Esophagus squamous epithelium (tissue), 5 donors: ENCODE measurements around the gene TPCN2. TPM values are rescaled to one million over a fixed set of nuclear protein-coding genes. Genes with fewer than 3 reads are reported as not detected.

Experiments
- DNase-seq: peaks from one replicate; lab custom pipeline; 2025; lab: John Stamatoyannopoulos, UW
- H3K27ac ChIP-seq, 4 donors: fragments of 200-600 bp; sonication (generic); one replicate each; pipeline ENCODE4 v1.5.1; 2016 to 2019; ENCODE audit warnings: mild to moderate bottlenecking in 1 of 4
- H3K27me3 ChIP-seq, 4 donors: fragments of 200-600 bp; sonication (generic); 1 replicate in 3 of 4; 2 replicates in 1 of 4; pipeline versions ENCODE4 v1.5.1 to v1.6.0; 2017 to 2021; ENCODE audit warnings: antibody characterized with exemption in 1 of 4
- H3K36me3 ChIP-seq, 3 donors: fragments of 200-600 bp; sonication (generic); one replicate each; pipeline ENCODE4 v1.5.1; 2016 to 2019
- H3K4me1 ChIP-seq, 3 donors: fragments of 200-600 bp; sonication (generic); one replicate each; pipeline ENCODE4 v1.5.1; 2017 to 2019
- H3K4me3 ChIP-seq, 4 donors: fragments of 200-600 bp; sonication (generic); 1 replicate in 3 of 4; 2 replicates in 1 of 4; pipeline ENCODE4 v1.5.1; 2016 to 2019; ENCODE audit warnings: mild to moderate bottlenecking in 2 of 4, moderate library complexity in 1 of 4
- H3K9me3 ChIP-seq, 3 donors: fragments of 200-600 bp; sonication (generic); one replicate each; pipeline ENCODE4 v1.5.1; 2016 to 2019
- POLR2A ChIP-seq, 4 donors: fragments of 450-650 bp; IDR thresholded peaks; one replicate each; pipeline ENCODE4 v1.6.1; 2017; ENCODE audit warnings: antibody characterized with exemption in 4 of 4, mild to moderate bottlenecking in 4 of 4, moderate library complexity in 3 of 4
- WGBS, 2 donors: methylation state at CpG; one replicate each; pipeline ENCODE4 v1.1.5; 2018; 5-methylcytosine and 5-hydroxymethylcytosine counted together
- intact Hi-C: fragments of 100-400 bp; cut with DNase I; formaldehyde crosslinking; loops from one replicate; pipeline ENCODE4 v1.15.0; 2022
- total RNA-seq, 4 donors: library from RNA; depleted of rRNA; stranded (reverse); fragments of >200 nt; gene quantifications; one replicate each; pipeline ENCODE4 v1.1.0, GENCODE V29; 2016
- TF ChIP-seq, protein P1 (sequence below), 6 experiments: fragments of 450-650 bp in 4 of 6; fragments of 200-600 bp in 2 of 6; sonication (generic) in 2 of 6; IDR thresholded peaks; one replicate each; pipeline ENCODE4 v1.5.1; 2016 to 2019; ENCODE audit warnings: antibody characterized with exemption in 6 of 6, mild to moderate bottlenecking in 4 of 6, moderate library complexity in 4 of 6
- donor health status: DM: yes; HTN: yes; CAD: no.

TPCN2 gene
- total RNA-seq, 4 donors from 2014 or later: 7.9 to 12.0 (median 9.1) TPM

DNA sequence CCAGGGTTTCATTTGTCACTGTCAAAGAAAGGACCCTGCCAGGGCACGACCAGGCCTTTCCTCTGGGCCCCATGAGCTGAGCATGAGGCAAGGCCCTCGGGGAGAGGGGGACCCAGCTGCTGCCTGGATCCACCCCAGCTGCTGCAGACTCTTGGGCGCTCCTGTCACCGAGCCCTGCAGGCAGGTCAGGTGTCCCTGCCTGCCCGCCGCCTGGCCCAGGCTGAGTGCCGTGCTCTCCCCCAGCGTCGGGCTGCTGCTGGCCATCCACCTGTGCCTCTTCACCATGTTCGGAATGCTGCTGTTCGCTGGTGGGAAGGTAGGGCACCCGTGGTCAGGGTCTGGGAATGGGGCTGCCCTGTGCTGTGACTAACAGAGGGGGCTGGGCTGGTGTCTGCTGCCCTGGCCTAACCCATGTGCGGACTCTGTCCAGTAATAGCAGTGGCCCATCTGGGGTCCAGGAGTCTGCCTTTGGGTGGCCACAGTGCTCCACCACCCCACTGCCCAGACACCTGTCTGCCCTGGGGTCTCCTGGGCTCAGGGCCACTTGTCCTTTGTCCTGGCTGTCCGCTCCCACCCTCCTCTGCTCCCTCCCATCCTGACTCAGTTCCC lies 15.0 kb downstream of the TPCN2 start:
- no peaks in the 10 kb centered on the region for H3K9me3 ChIP-seq
- no peak for TF ChIP-seq POLR2A (IDR thresholded peaks at IDR 0.05)
- TF ChIP-seq, protein P1, sequence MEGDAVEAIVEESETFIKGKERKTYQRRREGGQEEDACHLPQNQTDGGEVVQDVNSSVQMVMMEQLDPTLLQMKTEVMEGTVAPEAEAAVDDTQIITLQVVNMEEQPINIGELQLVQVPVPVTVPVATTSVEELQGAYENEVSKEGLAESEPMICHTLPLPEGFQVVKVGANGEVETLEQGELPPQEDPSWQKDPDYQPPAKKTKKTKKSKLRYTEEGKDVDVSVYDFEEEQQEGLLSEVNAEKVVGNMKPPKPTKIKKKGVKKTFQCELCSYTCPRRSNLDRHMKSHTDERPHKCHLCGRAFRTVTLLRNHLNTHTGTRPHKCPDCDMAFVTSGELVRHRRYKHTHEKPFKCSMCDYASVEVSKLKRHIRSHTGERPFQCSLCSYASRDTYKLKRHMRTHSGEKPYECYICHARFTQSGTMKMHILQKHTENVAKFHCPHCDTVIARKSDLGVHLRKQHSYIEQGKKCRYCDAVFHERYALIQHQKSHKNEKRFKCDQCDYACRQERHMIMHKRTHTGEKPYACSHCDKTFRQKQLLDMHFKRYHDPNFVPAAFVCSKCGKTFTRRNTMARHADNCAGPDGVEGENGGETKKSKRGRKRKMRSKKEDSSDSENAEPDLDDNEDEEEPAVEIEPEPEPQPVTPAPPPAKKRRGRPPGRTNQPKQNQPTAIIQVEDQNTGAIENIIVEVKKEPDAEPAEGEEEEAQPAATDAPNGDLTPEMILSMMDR (IDR thresholded peaks at IDR 0.05): no peak
- DNase-seq: no peak
- H3K36me3 ChIP-seq: peaks cover 22 to 86% (median 22%) of the 10 kb centered on the region in 3 donors
- H3K27ac ChIP-seq: no peak overlapping the region
- H3K4me3 ChIP-seq: no peak overlapping the region
- WGBS, 2 donors: 89 to 100% methylated on average over 1 to 8 of the region's 14 CpGs
- H3K27me3 ChIP-seq: no peaks in the 10 kb centered on the region
- intact Hi-C loops: no loop called here
- peaks cover 0 to 21% (median 0%) of the 10 kb centered on the region in 3 donors for H3K4me1 ChIP-seq

DNA sequence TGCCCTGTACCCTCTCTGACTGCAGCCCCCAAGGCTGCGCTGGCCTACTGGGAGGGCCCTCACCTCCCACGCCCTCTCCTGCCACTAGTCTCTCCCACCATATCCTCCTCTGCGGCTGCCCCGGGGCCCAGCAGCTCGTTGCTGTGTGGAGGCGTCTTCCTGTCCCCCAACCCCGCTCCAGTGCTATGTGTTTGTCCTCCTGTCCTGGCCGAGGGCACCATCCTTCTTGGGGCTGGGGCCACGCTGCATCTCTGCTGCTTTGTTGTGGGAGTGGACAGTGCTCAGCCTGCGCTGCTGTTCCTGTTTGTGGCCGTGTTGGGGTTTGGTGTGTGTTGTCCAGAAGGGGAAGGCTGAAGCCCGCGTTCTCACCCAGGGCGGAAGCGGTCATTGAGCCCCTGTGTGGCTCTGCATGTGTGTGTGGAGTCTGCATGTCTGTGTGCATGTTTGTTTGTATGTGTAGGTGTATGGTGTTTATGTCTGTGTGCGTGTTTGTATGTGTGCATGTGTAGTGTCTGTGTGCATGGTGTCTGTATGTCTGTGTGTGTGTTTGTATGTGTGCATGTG lies 15.7 kb downstream of the TPCN2 start:
- Histone ChIP-seq H3K27me3 (no peaks in the 10 kb centered on the region), H3K27ac (no peak overlapping the region), H3K4me3 (no peak overlapping the region), H3K9me3 (no peaks in the 10 kb centered on the region), H3K4me1 (peaks cover 0 to 21% (median 0%) of the 10 kb centered on the region in 3 donors), H3K36me3 (peaks cover 16 to 79% (median 22%) of the 10 kb centered on the region in 3 donors)
- TF ChIP-seq, protein P1 (IDR thresholded peaks at IDR 0.05): no peak
- no peak for TF ChIP-seq POLR2A (IDR thresholded peaks at IDR 0.05)
- intact Hi-C loops: no loop called here
- DNase-seq: no peak
- WGBS, 2 donors: 54 to 81% methylated on average over 4 to 16 of the region's 16 CpGs

DNA sequence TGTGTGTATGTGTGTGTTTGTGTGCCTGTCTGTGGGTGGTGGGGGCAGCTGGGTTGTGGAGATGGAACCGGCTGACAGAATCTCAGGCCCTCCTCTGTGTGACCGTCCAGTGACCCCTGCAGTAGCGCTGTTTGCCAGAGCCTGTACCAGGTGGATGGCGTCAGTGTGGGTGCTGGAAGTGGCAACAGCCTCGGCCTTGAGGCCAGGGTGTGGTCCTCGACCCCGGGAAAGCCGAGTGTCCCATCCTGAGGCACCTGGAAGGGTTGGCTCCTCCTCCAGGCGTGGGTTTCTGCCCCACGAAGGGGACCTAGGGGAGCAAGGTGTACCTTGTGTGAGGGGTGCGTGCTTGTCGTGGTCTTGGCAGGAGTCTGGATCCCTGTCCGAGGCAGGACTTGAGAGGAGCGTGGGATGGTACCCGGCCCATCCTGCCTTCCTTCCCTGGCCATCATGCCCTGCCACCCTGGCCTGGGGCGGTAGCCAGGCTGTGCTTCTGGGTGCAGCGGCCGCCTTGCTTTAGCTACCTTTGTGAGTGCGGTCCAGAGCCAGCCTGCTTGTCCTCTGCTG lies 16.5 kb downstream of the TPCN2 start:
- 80 to 83% methylated on average over 1 of the region's 19 CpGs for WGBS, 2 donors
- intact Hi-C loops: no loop called here
- peaks cover 0 to 21% (median 0%) of the 10 kb centered on the region in 3 donors for H3K4me1 ChIP-seq
- no peak for DNase-seq
- TF ChIP-seq POLR2A (IDR thresholded peaks at IDR 0.05): no peak
- TF ChIP-seq, protein P1 (IDR thresholded peaks at IDR 0.05): no peak
- peaks cover 14 to 78% (median 22%) of the 10 kb centered on the region in 3 donors for H3K36me3 ChIP-seq
- H3K4me3 ChIP-seq: no peak overlapping the region
- no peaks in the 10 kb centered on the region for H3K27me3 ChIP-seq
- H3K9me3 ChIP-seq: no peaks in the 10 kb centered on the region
- peak overlapping the region in 1 of 4 donors; percentile 25 for H3K27ac ChIP-seq

DNA sequence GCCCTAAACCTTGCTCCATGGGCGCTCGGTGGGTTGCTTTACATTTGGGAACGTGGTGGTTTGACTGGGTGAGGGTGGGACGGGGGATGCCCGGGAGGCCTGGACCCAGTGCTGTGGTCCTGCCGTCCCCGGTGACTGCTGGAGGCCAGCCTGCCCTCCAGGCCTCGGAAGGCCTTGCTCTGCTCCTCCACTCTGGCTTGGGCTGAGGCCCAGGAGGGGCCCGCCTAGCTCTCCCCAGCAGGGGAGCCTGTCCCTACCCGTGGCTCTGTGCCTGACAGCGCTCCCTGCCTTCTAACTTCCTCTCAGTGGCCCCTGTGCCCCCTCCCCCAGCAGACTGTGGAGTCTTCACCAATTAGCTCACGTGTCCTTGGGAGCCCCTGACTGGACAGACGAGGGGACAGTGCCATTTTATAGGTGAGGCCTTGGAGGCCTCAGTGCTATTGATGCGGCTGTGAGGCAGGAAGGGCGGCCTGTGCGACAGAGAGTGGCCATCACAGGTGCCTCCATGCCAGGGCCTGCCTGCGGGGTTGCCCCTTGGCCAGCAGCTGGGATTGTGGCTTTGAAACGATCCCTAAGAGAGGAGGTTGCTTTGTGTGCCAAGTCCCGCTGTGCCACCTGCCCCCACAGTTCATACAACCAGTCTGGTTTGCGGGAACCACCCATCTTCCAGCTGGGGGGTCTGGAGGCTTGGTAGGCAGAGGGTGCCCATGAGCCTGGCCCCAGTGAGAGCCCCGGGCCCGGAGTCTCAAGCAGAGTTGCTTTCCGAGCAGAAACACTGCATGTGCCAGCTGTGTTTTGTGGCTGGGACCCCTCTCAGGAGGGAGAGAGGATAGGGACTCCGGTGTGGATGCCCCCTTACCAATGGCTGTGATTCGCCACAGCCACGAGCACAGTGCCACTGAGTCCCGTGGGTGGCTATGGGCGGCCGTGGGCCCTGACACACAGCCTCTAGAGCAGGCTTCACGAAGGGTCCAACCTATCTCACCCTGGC lies 17.7 kb downstream of the TPCN2 start:
- Histone ChIP-seq H3K36me3 (peaks cover 18 to 78% (median 22%) of the 10 kb centered on the region in 3 donors), H3K27me3 (no peaks in the 10 kb centered on the region), H3K27ac (peak overlapping the region in 2 of 4 donors; percentile 25), H3K4me3 (no peak overlapping the region), H3K4me1 (peaks cover 0 to 21% (median 0%) of the 10 kb centered on the region in 3 donors), H3K9me3 (no peaks in the 10 kb centered on the region)
- no peak for DNase-seq
- 78 to 88% methylated on average over 4 to 8 of the region's 30 CpGs for WGBS, 2 donors
- intact Hi-C loops: no loop called here
- no peak for TF ChIP-seq POLR2A (IDR thresholded peaks at IDR 0.05)
- TF ChIP-seq, protein P1 (IDR thresholded peaks at IDR 0.05): no peak
